Mesendoderm (in vitro differentiated cells): ENCODE data around the gene CCDC78.
A peak's percentile ranks its signal among the peaks of the same experiment; 100 is the strongest.
"Not testable (repeated sequence)": the region's sequence is repeated elsewhere in the genome, so short reads cannot be mapped to it uniquely, and the experiment has no call there.

Source experiments
- DNase-seq: peaks from one replicate; pipeline ENCODE4 v3.0.0; 2013
- H2AK5ac ChIP-seq: 2 replicates; pipeline ENCODE4 v1.6.1; 2013; ENCODE audit warnings: low read length, inconsistent platforms
- H2BK120ac ChIP-seq: 2 replicates; pipeline ENCODE4 v1.6.1; 2013; ENCODE audit warnings: low read depth, mild to moderate bottlenecking, low read length, moderate library complexity, mixed read lengths
- H2BK15ac ChIP-seq: replicated peaks from 2 replicates; pipeline ENCODE4 v1.6.1; 2013; ENCODE audit warnings: low read depth, mild to moderate bottlenecking, moderate library complexity
- H2BK5ac ChIP-seq: 2 replicates; pipeline ENCODE4 v1.6.1; 2013; ENCODE audit warnings: low read length, inconsistent platforms
- H3K18ac ChIP-seq: 2 replicates; pipeline ENCODE4 v1.6.1; 2013; ENCODE audit warnings: mild to moderate bottlenecking, low read length, mixed read lengths
- H3K23ac ChIP-seq: one replicate; pipeline ENCODE4 v1.6.1; 2013; ENCODE audit warnings: low read length
- H3K27ac ChIP-seq: 2 replicates; pipeline ENCODE4 v1.5.1; 2013; ENCODE audit warnings: low read depth, mild to moderate bottlenecking, inconsistent platforms, low read length, moderate library complexity
- H3K27me3 ChIP-seq: 2 replicates; pipeline ENCODE4 v1.6.1; 2013; ENCODE audit warnings: low read length, control low read depth, mild to moderate bottlenecking, inconsistent platforms; ENCODE audit not compliant: insufficient read depth, poor library complexity
- H3K36me3 ChIP-seq: 2 replicates; pipeline ENCODE4 v1.6.1; 2013; ENCODE audit warnings: low read length, inconsistent platforms; ENCODE audit not compliant: control insufficient read depth, insufficient read depth
- H3K4ac ChIP-seq: one replicate; pipeline ENCODE4 v1.6.1; 2013; ENCODE audit warnings: low read depth, mild to moderate bottlenecking, low read length, moderate library complexity
- H3K4me1 ChIP-seq: 2 replicates; pipeline ENCODE4 v1.6.1; 2013; ENCODE audit warnings: low read depth, low read length, inconsistent platforms; ENCODE audit not compliant: control insufficient read depth
- H3K4me2 ChIP-seq: 2 replicates; pipeline ENCODE4 v1.6.1; 2013; ENCODE audit warnings: low read length
- H3K4me3 ChIP-seq: 2 replicates; pipeline ENCODE4 v1.5.1; 2013; ENCODE audit warnings: mild to moderate bottlenecking, low read length
- H3K56ac ChIP-seq: one replicate; pipeline ENCODE4 v1.6.1; 2013; ENCODE audit warnings: low read length
- H3K79me1 ChIP-seq: 2 replicates; pipeline ENCODE4 v1.6.1; 2013; ENCODE audit warnings: low read length, inconsistent platforms
- H3K79me2 ChIP-seq: 2 replicates; pipeline ENCODE4 v1.6.1; 2013; ENCODE audit warnings: mild to moderate bottlenecking, low read length; ENCODE audit not compliant: control insufficient read depth, insufficient read depth
- H3K9ac ChIP-seq: 2 replicates; pipeline ENCODE4 v1.6.1; 2013; ENCODE audit warnings: low read length, inconsistent platforms
- H4K5ac ChIP-seq: one replicate; pipeline ENCODE4 v1.6.1; 2013; ENCODE audit warnings: low read length
- H4K8ac ChIP-seq: one replicate; pipeline ENCODE4 v1.6.1; 2013; ENCODE audit warnings: low read depth, mild to moderate bottlenecking, control low read depth, low read length, moderate library complexity
- WGBS: extraction: QIAGEN DNeasy Blood & Tissue Kit; methylation state at CpG from one replicate; pipeline ENCODE4 v1.1.7; 2013; ENCODE audit warnings: low lambda C conversion rate, missing lambda C conversion rate; ENCODE audit not compliant: insufficient coverage; ENCODE audit errors: extremely low coverage; 5-methylcytosine and 5-hydroxymethylcytosine counted together

CCDC78 gene

DNA sequence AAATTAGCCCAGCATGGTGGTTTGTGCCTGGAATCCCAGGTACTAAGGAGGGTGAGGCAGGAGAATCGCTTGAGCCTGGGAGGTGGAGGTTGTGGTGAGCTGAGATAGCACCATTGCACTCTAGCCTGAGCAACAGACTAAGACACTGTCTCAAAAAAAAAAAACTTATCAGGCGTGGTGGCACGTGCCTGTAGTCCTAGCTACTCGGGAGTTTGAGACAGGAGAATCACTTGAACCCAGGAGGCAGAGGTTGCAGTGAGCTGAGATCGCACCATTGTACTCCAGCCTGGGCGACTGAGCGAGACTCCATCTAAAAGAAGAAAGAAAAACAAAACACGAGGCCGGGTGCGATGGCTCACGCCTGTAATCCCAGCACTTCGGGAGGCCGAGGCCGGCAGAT, 16.7 kb upstream of the CCDC78 start:
- H3K36me3 ChIP-seq, H3K79me2 ChIP-seq, H3K4me1 ChIP-seq, H3K23ac ChIP-seq, H4K5ac ChIP-seq, H2AK5ac ChIP-seq, H3K27me3 ChIP-seq, H3K56ac ChIP-seq, H2BK5ac ChIP-seq, DNase-seq, H3K4me3 ChIP-seq, H3K79me1 ChIP-seq, H3K18ac ChIP-seq, H3K9ac ChIP-seq, H2BK15ac ChIP-seq, H4K8ac ChIP-seq, H3K4ac ChIP-seq, H3K4me2 ChIP-seq, H3K27ac ChIP-seq, H2BK120ac ChIP-seq: not testable (repeated sequence)
- no CpG with 5 or more reads among the region's 14 CpGs for WGBS

DNA sequence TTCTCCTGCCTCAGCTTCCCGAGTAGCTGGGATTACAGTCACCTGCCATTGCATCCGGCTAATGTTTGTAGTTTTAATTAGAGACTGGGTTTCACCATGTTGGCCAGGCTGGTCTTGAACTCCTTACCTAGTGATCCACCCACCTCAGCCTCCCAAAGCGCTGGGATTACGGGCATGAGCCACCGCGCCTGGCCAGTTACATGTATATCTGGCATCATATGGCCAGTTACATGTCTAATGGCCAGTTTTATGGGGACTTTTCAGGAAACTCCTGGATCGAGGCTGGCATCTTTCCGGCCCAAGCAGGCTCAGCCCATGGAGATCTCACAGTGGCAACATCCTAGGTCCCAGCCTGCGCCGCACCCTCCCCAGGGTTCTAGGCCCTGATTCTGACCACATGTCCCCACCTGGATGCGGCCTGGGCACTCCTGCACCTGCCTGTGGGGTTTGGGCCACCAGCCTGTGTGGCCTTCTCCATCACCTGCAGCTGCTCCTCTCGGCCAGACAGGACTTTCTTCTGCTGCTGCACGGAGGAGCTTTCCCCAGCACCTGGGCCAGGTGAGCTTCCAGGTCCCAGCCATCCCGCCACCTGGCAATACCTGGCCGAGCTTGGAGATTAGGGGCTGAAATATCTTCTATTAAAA, 15.9 kb upstream of the CCDC78 start:
- H4K5ac ChIP-seq = no peak overlapping the region
- WGBS = no CpG with 5 or more reads among the region's 15 CpGs
- no peaks in the 10 kb centered on the region for H3K36me3 ChIP-seq
- H3K4me3 ChIP-seq = no peak overlapping the region
- no peak overlapping the region for H2BK5ac ChIP-seq
- no peak for DNase-seq
- H3K18ac ChIP-seq = no peak overlapping the region
- H3K27ac ChIP-seq = no peak overlapping the region
- no peaks in the 10 kb centered on the region for H3K79me2 ChIP-seq
- no peaks in the 10 kb centered on the region for H3K79me1 ChIP-seq
- no peak overlapping the region for H3K23ac ChIP-seq
- no peak overlapping the region for H3K9ac ChIP-seq
- H2AK5ac ChIP-seq = no peak overlapping the region
- H2BK15ac ChIP-seq = no peak overlapping the region
- no peak overlapping the region for H3K4ac ChIP-seq
- no peak overlapping the region for H2BK120ac ChIP-seq
- H3K4me1 ChIP-seq = no peaks in the 10 kb centered on the region
- H3K27me3 ChIP-seq = no peaks in the 10 kb centered on the region
- no peak overlapping the region for H4K8ac ChIP-seq
- no peak overlapping the region for H3K56ac ChIP-seq
- H3K4me2 ChIP-seq = no peak overlapping the region

GRCh38 chr16:740764-741505, 14.7 kb upstream of the CCDC78 start, which contains the start of gene CIAO3:
Gene CIAO3, minus strand, starts transcription at chr16:740997. Its CDS starts 12 bp downstream, at chr16:740985.
- Histone ChIP-seq H3K79me1 (no peaks in the 10 kb centered on the region), H3K18ac (peak within 1 kb of the TSS; percentile 85), H3K4me3 (peak within 1 kb of the TSS; percentile 64), H4K8ac (no peak within 1 kb of the TSS), H2BK120ac (no peak within 1 kb of the TSS), H3K4me2 (peak within 1 kb of the TSS; percentile 75), H3K27ac (no peak within 1 kb of the TSS), H2AK5ac (no peak within 1 kb of the TSS), H4K5ac (no peak within 1 kb of the TSS), H3K9ac (peak within 1 kb of the TSS; percentile 88), H3K23ac (peak within 1 kb of the TSS; percentile 29), H3K79me2 (no peaks in the 10 kb centered on the region), H3K4ac (peak within 1 kb of the TSS; percentile 96), H3K4me1 (no peaks in the 10 kb centered on the region), H3K56ac (peak within 1 kb of the TSS; percentile 92), H3K36me3 (no peaks in the 10 kb centered on the region), H3K27me3 (no peaks in the 10 kb centered on the region), H2BK15ac (no peak within 1 kb of the TSS), H2BK5ac (no peak within 1 kb of the TSS)
- no CpG with 5 or more reads among the region's 79 CpGs for WGBS
- DNase-seq = peak; percentile 95

- H3K56ac ChIP-seq = peak overlapping the region; percentile 81
- DNase-seq = no peak
- H3K36me3 ChIP-seq = no peaks in the 10 kb centered on the region
- peak overlapping the region; percentile 34 for H3K4me2 ChIP-seq
- no peak overlapping the region for H2BK5ac ChIP-seq
- H2AK5ac ChIP-seq = no peak overlapping the region
- H3K4me3 ChIP-seq = peak overlapping the region; percentile 64
- H3K23ac ChIP-seq = no peak overlapping the region
- H2BK120ac ChIP-seq = no peak overlapping the region
- no peak overlapping the region for H2BK15ac ChIP-seq
- H3K79me2 ChIP-seq = no peaks in the 10 kb centered on the region
- WGBS = no CpG with 5 or more reads among the region's 22 CpGs
- H3K9ac ChIP-seq = peak overlapping the region; percentile 86
- peak overlapping the region; percentile 85 for H3K18ac ChIP-seq
- H3K79me1 ChIP-seq = no peaks in the 10 kb centered on the region
- H3K4ac ChIP-seq = peak overlapping the region; percentile 88
- H3K27me3 ChIP-seq = no peaks in the 10 kb centered on the region
- no peak overlapping the region for H4K8ac ChIP-seq
- H3K4me1 ChIP-seq = no peaks in the 10 kb centered on the region
- no peak overlapping the region for H3K27ac ChIP-seq
- no peak overlapping the region for H4K5ac ChIP-seq
Observed at GRCh38 chr16:740459-740763, 14.2 kb upstream of the CCDC78 start.

DNA sequence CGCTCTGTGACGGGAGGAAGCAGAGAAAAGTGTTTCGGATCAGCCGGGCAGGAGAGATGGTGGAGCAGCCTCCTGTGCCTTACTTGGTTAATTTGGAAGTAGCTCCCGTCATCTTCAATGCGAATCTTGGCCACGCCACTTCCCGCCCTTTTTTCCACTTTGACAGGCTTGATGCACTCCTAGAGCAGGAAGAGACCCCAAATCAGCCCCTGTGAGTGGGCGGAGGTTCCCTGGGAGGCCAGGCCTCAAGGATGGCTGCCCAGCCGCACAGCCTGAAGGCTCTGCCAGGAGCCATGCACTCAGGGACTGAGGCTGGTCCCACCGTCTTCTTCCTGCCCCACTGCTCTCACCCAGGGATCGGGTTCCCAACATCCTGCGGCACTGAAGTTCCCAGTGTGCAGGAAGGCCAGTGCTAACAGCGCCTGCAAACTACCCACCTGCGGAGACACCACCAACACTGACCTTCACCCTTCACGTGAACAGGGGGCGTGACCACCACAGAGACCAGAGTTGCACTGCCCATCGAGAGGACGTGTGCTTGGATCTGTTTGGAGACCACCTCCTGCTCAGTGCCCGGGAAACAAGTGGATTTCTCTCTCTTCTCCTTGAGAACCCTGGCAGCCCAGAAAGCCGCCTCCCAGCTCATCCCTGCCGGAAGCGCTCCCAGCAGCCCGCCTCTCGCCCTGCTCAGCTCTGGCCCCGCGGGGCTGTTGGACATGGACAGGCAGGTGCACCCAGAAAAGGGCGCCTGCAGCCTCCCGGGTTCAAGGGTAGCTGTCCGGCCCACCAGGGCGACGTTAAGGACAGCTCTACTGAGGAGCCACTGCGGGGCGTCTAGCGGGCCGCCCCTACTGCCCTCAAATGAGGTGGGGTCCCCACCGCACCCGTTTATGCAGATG, 13.6 kb upstream of the CCDC78 start:
- peak overlapping the region; percentile 29 for H3K23ac ChIP-seq
- H3K56ac ChIP-seq = peak overlapping the region; percentile 81
- H3K18ac ChIP-seq = no peak overlapping the region
- DNase-seq = no peak
- H3K4me1 ChIP-seq = no peaks in the 10 kb centered on the region
- no CpG with 5 or more reads among the region's 38 CpGs for WGBS
- H2BK15ac ChIP-seq = no peak overlapping the region
- H3K27ac ChIP-seq = no peak overlapping the region
- no peak overlapping the region for H3K4ac ChIP-seq
- H3K4me2 ChIP-seq = peak overlapping the region; percentile 34
- no peak overlapping the region for H2AK5ac ChIP-seq
- H2BK5ac ChIP-seq = no peak overlapping the region
- H3K9ac ChIP-seq = peak overlapping the region; percentile 86
- no peaks in the 10 kb centered on the region for H3K36me3 ChIP-seq
- no peaks in the 10 kb centered on the region for H3K79me2 ChIP-seq
- H2BK120ac ChIP-seq = no peak overlapping the region
- H3K4me3 ChIP-seq = peak overlapping the region; percentile 64
- no peaks in the 10 kb centered on the region for H3K79me1 ChIP-seq
- no peak overlapping the region for H4K5ac ChIP-seq
- H4K8ac ChIP-seq = no peak overlapping the region
- no peaks in the 10 kb centered on the region for H3K27me3 ChIP-seq
